Neuronal stem cell (in vitro differentiated cells): ENCODE measurements around the gene VAMP2. TPM values are rescaled to one million over a fixed set of nuclear protein-coding genes. Genes with fewer than 3 reads are reported as not detected.

ENCODE experiments used
- DNase-seq: peaks from one replicate; pipeline ENCODE4 v3.0.0-alpha.2; 2013; ENCODE audit warnings: low spot score
- H2AFZ ChIP-seq: one replicate; pipeline ENCODE4 v1.6.1; 2013; ENCODE audit warnings: mild to moderate bottlenecking, low read length, inconsistent platforms
- H2AK5ac ChIP-seq: 2 replicates; pipeline ENCODE4 v1.6.1; 2013; ENCODE audit warnings: low read depth, mild to moderate bottlenecking, inconsistent platforms, low read length, moderate library complexity, mixed read lengths
- H2BK120ac ChIP-seq: 2 replicates; pipeline ENCODE4 v1.6.1; 2013; ENCODE audit warnings: low read depth, mild to moderate bottlenecking, inconsistent platforms, low read length, moderate library complexity, mixed read lengths
- H2BK12ac ChIP-seq: one replicate; pipeline ENCODE4 v1.6.1; 2013; ENCODE audit warnings: low read length, inconsistent platforms
- H2BK15ac ChIP-seq: 2 replicates; pipeline ENCODE4 v1.6.1; 2013; ENCODE audit warnings: mild to moderate bottlenecking, low read length, inconsistent platforms, mixed read lengths
- H2BK5ac ChIP-seq: one replicate; pipeline ENCODE4 v1.6.1; 2013; ENCODE audit warnings: inconsistent platforms, mild to moderate bottlenecking, low read length, moderate library complexity
- H3K14ac ChIP-seq: one replicate; pipeline ENCODE4 v1.6.1; 2013; ENCODE audit warnings: low read length, inconsistent platforms
- H3K18ac ChIP-seq: 2 replicates; pipeline ENCODE4 v1.6.1; 2013; ENCODE audit warnings: low read length, inconsistent platforms
- H3K23ac ChIP-seq: 2 replicates; pipeline ENCODE4 v1.6.1; 2013; ENCODE audit warnings: low read depth, mild to moderate bottlenecking, mixed read lengths, low read length, inconsistent platforms; ENCODE audit not compliant: poor library complexity
- H3K27ac ChIP-seq: replicated peaks from 3 replicates; pipeline ENCODE4 v1.5.1; 2013; ENCODE audit warnings: low read length, inconsistent platforms
- H3K27me3 ChIP-seq, 3 experiments: 2 replicates each; pipeline ENCODE4 v1.6.1; 2013; ENCODE audit warnings: low read length in 3 of 3, mild to moderate bottlenecking in 2 of 3, inconsistent platforms in 1 of 3, low read depth in 1 of 3, mixed read lengths in 1 of 3, moderate library complexity in 1 of 3; ENCODE audit not compliant: control insufficient read depth in 3 of 3, insufficient read depth in 3 of 3
- H3K36me3 ChIP-seq, 2 donors: replicated peaks in 1 of 2; 2 replicates each; pipeline ENCODE4 v1.6.1; 2013; ENCODE audit warnings: low read length in 2 of 2; ENCODE audit not compliant: control insufficient read depth in 2 of 2, insufficient read depth in 2 of 2
- H3K4ac ChIP-seq: 2 replicates; pipeline ENCODE4 v1.6.1; 2013; ENCODE audit warnings: inconsistent platforms, mild to moderate bottlenecking, low read length, moderate library complexity
- H3K4me1 ChIP-seq, 2 donors: 1 replicate in 1 of 2; 2 replicates in 1 of 2; pipeline ENCODE4 v1.6.1; 2013; ENCODE audit warnings: low read length in 2 of 2, low read depth in 1 of 2; ENCODE audit not compliant: control insufficient read depth in 2 of 2, insufficient read depth in 1 of 2
- H3K4me2 ChIP-seq: one replicate; pipeline ENCODE4 v1.6.1; 2013; ENCODE audit warnings: mild to moderate bottlenecking, low read length, inconsistent platforms; ENCODE audit not compliant: insufficient read depth, poor library complexity, severe bottlenecking
- H3K4me3 ChIP-seq, 2 donors: 2 replicates each; pipeline ENCODE4 v1.5.1; 2013; ENCODE audit warnings: low read length in 2 of 2, mild to moderate bottlenecking in 2 of 2, inconsistent platforms in 1 of 2, moderate library complexity in 1 of 2
- H3K79me1 ChIP-seq: one replicate; pipeline ENCODE4 v1.6.1; 2013; ENCODE audit warnings: low read depth, mild to moderate bottlenecking, inconsistent platforms, low read length, moderate library complexity
- H3K9ac ChIP-seq: one replicate; pipeline ENCODE4 v1.6.1; 2013; ENCODE audit warnings: mild to moderate bottlenecking, low read depth, low read length, inconsistent platforms; ENCODE audit not compliant: poor library complexity
- H3K9me3 ChIP-seq, 2 donors: replicated peaks in 1 of 2; 2 replicates each; pipeline versions ENCODE3 to v1.6.1; 2013; ENCODE audit warnings: low read length in 2 of 2, mild to moderate bottlenecking in 2 of 2, inconsistent platforms in 1 of 2, low read depth in 1 of 2, mixed read lengths in 1 of 2, moderate library complexity in 1 of 2; ENCODE audit not compliant: control insufficient read depth in 2 of 2, insufficient read depth in 1 of 2
- H4K8ac ChIP-seq: one replicate; pipeline ENCODE4 v1.6.1; 2013; ENCODE audit warnings: low read depth, mild to moderate bottlenecking, inconsistent platforms, low read length, moderate library complexity
- H4K91ac ChIP-seq: one replicate; pipeline ENCODE4 v1.6.1; 2013; ENCODE audit warnings: low read length, low read depth, mild to moderate bottlenecking, inconsistent platforms; ENCODE audit not compliant: poor library complexity
- WGBS, 2 donors: extraction: QIAGEN DNeasy Blood & Tissue Kit; methylation state at CpG; one replicate each; pipeline ENCODE4 v1.1.7; 2013; ENCODE audit warnings: missing lambda C conversion rate in 2 of 2, mixed read lengths in 1 of 2; ENCODE audit not compliant: insufficient read length in 2 of 2, insufficient replicate concordance in 1 of 2; ENCODE audit errors: extremely low coverage in 2 of 2; 5-methylcytosine and 5-hydroxymethylcytosine counted together
- polyA plus RNA-seq, 2 experiments: library from polyadenylated mRNA; stranded (reverse); fragments of 200-250 nt; gene quantifications; one replicate each; pipeline ENCODE4 v1.2.3, GENCODE V29; 2013

Gene VAMP2
- polyA plus RNA-seq (2013, experiment 1 of 2) = 47.3 TPM
- polyA plus RNA-seq (2013, experiment 2 of 2) = 45.3 TPM

GRCh38 chr17:8162233-8162996 lies at the start of gene VAMP2:
TSS of gene VAMP2 (minus strand) at chr17:8162948. CDS start at chr17:8162879, 69 bp downstream.
- WGBS, 2 donors = no CpG with 5 or more reads among the region's 75 CpGs
- Histone ChIP-seq H3K79me1 (peaks cover 13% of the 10 kb centered on the region), H2BK5ac (peak within 1 kb of the TSS; percentile 91), H3K27me3 (no peaks in the 10 kb centered on the region), H3K14ac (peak within 1 kb of the TSS; percentile 98), H3K9me3 (no peaks in the 10 kb centered on the region), H2BK12ac (peak within 1 kb of the TSS; percentile 75), H3K4ac (peak within 1 kb of the TSS; percentile 100), H3K4me3 (peak within 1 kb of the TSS; percentile 97 to 98), H2AFZ (peak within 1 kb of the TSS; percentile 79), H2BK120ac (peak within 1 kb of the TSS; percentile 84), H3K36me3 (peaks cover 22 to 40% of the 10 kb centered on the region in 2 donors), H3K27ac (peak within 1 kb of the TSS; percentile 97), H4K8ac (peak within 1 kb of the TSS; percentile 89), H3K4me1 (peaks cover 23 to 30% of the 10 kb centered on the region in 2 donors), H3K4me2 (peak within 1 kb of the TSS; percentile 100), H3K23ac (peak within 1 kb of the TSS; percentile 92), H4K91ac (peak within 1 kb of the TSS; percentile 99), H3K18ac (peak within 1 kb of the TSS; percentile 100), H2BK15ac (peak within 1 kb of the TSS; percentile 99), H2AK5ac (peak within 1 kb of the TSS; percentile 99), H3K9ac (peak within 1 kb of the TSS; percentile 99)
- no peak for DNase-seq

GRCh38 chr17:8210761-8211458 lies 48.2 kb upstream of the VAMP2 start:
- H3K14ac ChIP-seq = no peak overlapping the region
- no peak overlapping the region for H3K23ac ChIP-seq
- H3K27ac ChIP-seq = peak overlapping the region; percentile 74
- no peak for DNase-seq
- peak overlapping the region; percentile 96 for H2AFZ ChIP-seq
- no peak overlapping the region for H3K4ac ChIP-seq
- H3K4me3 ChIP-seq = peak overlapping the region; percentile 80 to 99
- H2BK5ac ChIP-seq = no peak overlapping the region
- no peak overlapping the region for H4K91ac ChIP-seq
- peaks cover 12% of the 10 kb centered on the region for H3K79me1 ChIP-seq
- peaks cover 16 to 30% of the 10 kb centered on the region in 2 donors for H3K36me3 ChIP-seq
- no peak overlapping the region for H2BK15ac ChIP-seq
- H4K8ac ChIP-seq = no peak overlapping the region
- no peak overlapping the region for H2BK12ac ChIP-seq
- H3K4me2 ChIP-seq = peak overlapping the region; percentile 29
- no peak overlapping the region for H2BK120ac ChIP-seq
- H2AK5ac ChIP-seq = no peak overlapping the region
- no peak overlapping the region for H3K9ac ChIP-seq
- peaks cover 6 to 9% of the 10 kb centered on the region in 2 donors for H3K4me1 ChIP-seq
- H3K18ac ChIP-seq = no peak overlapping the region
- no CpG with 5 or more reads among the region's 22 CpGs for WGBS, 2 donors
- no peaks in the 10 kb centered on the region for H3K9me3 ChIP-seq
- H3K27me3 ChIP-seq = no peaks in the 10 kb centered on the region

GRCh38 chr17:8209907-8210760 lies 47.4 kb upstream of the VAMP2 start, which contains the start of gene AURKB:
TSS of gene AURKB (minus strand) at chr17:8210575. CDS start at chr17:8210224, 351 bp downstream.
- Histone ChIP-seq H3K23ac (peak within 1 kb of the TSS; percentile 75), H2AFZ (peak within 1 kb of the TSS; percentile 96), H3K4ac (peak within 1 kb of the TSS; percentile 70), H4K91ac (no peak within 1 kb of the TSS), H2BK5ac (peak within 1 kb of the TSS; percentile 56), H3K9me3 (no peaks in the 10 kb centered on the region), H3K27me3 (no peaks in the 10 kb centered on the region), H4K8ac (no peak within 1 kb of the TSS), H3K27ac (peak within 1 kb of the TSS; percentile 74), H3K4me2 (peak within 1 kb of the TSS; percentile 73), H3K9ac (peak within 1 kb of the TSS; percentile 88), H3K36me3 (peaks cover 22 to 37% of the 10 kb centered on the region in 2 donors), H3K18ac (peak within 1 kb of the TSS; percentile 92), H2BK12ac (no peak within 1 kb of the TSS), H2BK15ac (no peak within 1 kb of the TSS), H3K4me3 (peak within 1 kb of the TSS; percentile 96 to 99), H2BK120ac (no peak within 1 kb of the TSS), H3K14ac (peak within 1 kb of the TSS; percentile 73), H2AK5ac (peak within 1 kb of the TSS; percentile 41), H3K4me1 (peaks cover 6 to 9% of the 10 kb centered on the region in 2 donors), H3K79me1 (peaks cover 15% of the 10 kb centered on the region)
- WGBS, 2 donors = no CpG with 5 or more reads among the region's 46 CpGs
- peak; percentile 94 for DNase-seq
